Endodermal cell (in vitro differentiated cells): ENCODE data around the gene RNF20. TPM values are rescaled to one million over a fixed set of nuclear protein-coding genes. Genes with fewer than 3 reads are reported as not detected.

Source experiments
- DNase-seq: peaks from one replicate; pipeline ENCODE4 v3.0.0-alpha.2; 2017
- H3K27ac ChIP-seq: 2 replicates; pipeline ENCODE4 v1.5.1; 2013; ENCODE audit warnings: mild to moderate bottlenecking, low read depth, low read length, moderate library complexity
- H3K27me3 ChIP-seq: 2 replicates; pipeline ENCODE4 v1.6.1; 2013; ENCODE audit warnings: mild to moderate bottlenecking, low read length, moderate library complexity; ENCODE audit not compliant: insufficient read depth, control insufficient read depth, poor library complexity, severe bottlenecking
- H3K36me3 ChIP-seq: 2 replicates; pipeline ENCODE4 v1.7.0; 2013; ENCODE audit warnings: mild to moderate bottlenecking, low read length, moderate library complexity; ENCODE audit not compliant: control insufficient read depth, insufficient read depth
- H3K4me1 ChIP-seq: one replicate; pipeline ENCODE4 v1.7.0; 2013; ENCODE audit warnings: low read length; ENCODE audit not compliant: control insufficient read depth, insufficient read depth
- H3K4me3 ChIP-seq: 2 replicates; pipeline ENCODE4 v1.5.1; 2013; ENCODE audit warnings: mild to moderate bottlenecking, low read length, moderate library complexity
- H3K9ac ChIP-seq: 2 replicates; pipeline ENCODE4 v1.6.1; 2013; ENCODE audit warnings: mild to moderate bottlenecking, low read length, moderate library complexity; ENCODE audit not compliant: poor library complexity, severe bottlenecking; ENCODE audit errors: extremely low read depth
- H3K9me3 ChIP-seq: 2 replicates; pipeline ENCODE4 v1.6.1; 2013; ENCODE audit warnings: mild to moderate bottlenecking, low read length, moderate library complexity; ENCODE audit not compliant: control insufficient read depth
- H3K27ac Mint-ChIP-seq: 2 replicates; pipeline ENCODE4 v1.8.0; 2020; ENCODE audit warnings: mixed read lengths
- H3K27me3 Mint-ChIP-seq: 2 replicates; pipeline ENCODE4 v1.8.0; 2021; ENCODE audit warnings: mild to moderate bottlenecking, mixed read lengths; ENCODE audit not compliant: insufficient read depth
- H3K36me3 Mint-ChIP-seq: 2 replicates; pipeline ENCODE4 v1.8.0; 2020; ENCODE audit warnings: low read depth, mixed read lengths
- H3K4me1 Mint-ChIP-seq: 2 replicates; pipeline ENCODE4 v1.8.0; 2020; ENCODE audit warnings: mixed read lengths
- H3K4me3 Mint-ChIP-seq: 2 replicates; pipeline ENCODE4 v1.8.0; 2020; ENCODE audit warnings: mild to moderate bottlenecking, moderate library complexity, mixed read lengths
- H3K9me3 Mint-ChIP-seq: 2 replicates; pipeline ENCODE4 v1.8.0; 2020; ENCODE audit warnings: mild to moderate bottlenecking, mixed read lengths
- CTCF ChIP-seq: fragments of 200-600 bp; sonication (generic); conservative IDR thresholded peaks from 2 replicates; pipeline ENCODE4 v1.5.0; 2021; ENCODE audit warnings: antibody characterized with exemption, mild to moderate bottlenecking
- WGBS, 2 experiments: methylation state at CpG; one replicate each; pipeline versions ENCODE4 v1.1.5 to v1.1.7; 2013; ENCODE audit warnings: missing lambda C conversion rate in 2 of 2, mixed read lengths in 1 of 2; ENCODE audit not compliant: insufficient coverage in 1 of 2, insufficient read length in 1 of 2; 5-methylcytosine and 5-hydroxymethylcytosine counted together
- long read RNA-seq, 4 experiments: library from polyadenylated mRNA in 2 of 4; library from RNA in 1 of 4; library from capped mRNA in 1 of 4; stranded (forward) in 3 of 4; unstranded in 1 of 4; transcript quantifications; one replicate each; pipeline ENCODE4 v2.0.0, GENCODE V29; 2020 to 2021; ENCODE audit warnings: inconsistent platforms in 1 of 4
- polyA plus RNA-seq, 2 experiments: library from polyadenylated mRNA; stranded (reverse); fragments of 50-300 nt; gene quantifications; one replicate each; pipeline ENCODE4 v1.2.3, GENCODE V29; 2013
- total RNA-seq, 2 donors: library from RNA; stranded (reverse); fragmentation: NEBNext Ultra II Directional in 1 of 2; extraction: Animal tissue kit (Norgen Biotek cat#: 25700) in 1 of 2; gene quantifications; 2 replicates in 1 of 2; 3 replicates in 1 of 2; pipeline ENCODE4 v1.2.1, GENCODE V29; 2021

RNF20 gene, protein sequence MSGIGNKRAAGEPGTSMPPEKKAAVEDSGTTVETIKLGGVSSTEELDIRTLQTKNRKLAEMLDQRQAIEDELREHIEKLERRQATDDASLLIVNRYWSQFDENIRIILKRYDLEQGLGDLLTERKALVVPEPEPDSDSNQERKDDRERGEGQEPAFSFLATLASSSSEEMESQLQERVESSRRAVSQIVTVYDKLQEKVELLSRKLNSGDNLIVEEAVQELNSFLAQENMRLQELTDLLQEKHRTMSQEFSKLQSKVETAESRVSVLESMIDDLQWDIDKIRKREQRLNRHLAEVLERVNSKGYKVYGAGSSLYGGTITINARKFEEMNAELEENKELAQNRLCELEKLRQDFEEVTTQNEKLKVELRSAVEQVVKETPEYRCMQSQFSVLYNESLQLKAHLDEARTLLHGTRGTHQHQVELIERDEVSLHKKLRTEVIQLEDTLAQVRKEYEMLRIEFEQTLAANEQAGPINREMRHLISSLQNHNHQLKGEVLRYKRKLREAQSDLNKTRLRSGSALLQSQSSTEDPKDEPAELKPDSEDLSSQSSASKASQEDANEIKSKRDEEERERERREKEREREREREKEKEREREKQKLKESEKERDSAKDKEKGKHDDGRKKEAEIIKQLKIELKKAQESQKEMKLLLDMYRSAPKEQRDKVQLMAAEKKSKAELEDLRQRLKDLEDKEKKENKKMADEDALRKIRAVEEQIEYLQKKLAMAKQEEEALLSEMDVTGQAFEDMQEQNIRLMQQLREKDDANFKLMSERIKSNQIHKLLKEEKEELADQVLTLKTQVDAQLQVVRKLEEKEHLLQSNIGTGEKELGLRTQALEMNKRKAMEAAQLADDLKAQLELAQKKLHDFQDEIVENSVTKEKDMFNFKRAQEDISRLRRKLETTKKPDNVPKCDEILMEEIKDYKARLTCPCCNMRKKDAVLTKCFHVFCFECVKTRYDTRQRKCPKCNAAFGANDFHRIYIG
- 10 to 100 TPM; 45.4 to 58.4 TPM for total RNA-seq
- polyA plus RNA-seq (2013, experiment 1 of 2) = 39.5 TPM
- 34.2 TPM for polyA plus RNA-seq (2013, experiment 2 of 2)
- long read RNA-seq, experiment 1, partial matches to known transcripts = 19 of 19 reads
- long read RNA-seq, experiment 1, other reads (novel, unspliced or antisense) = 0 of 19 reads
- long read RNA-seq, experiment 2, transcript RNF20-202 (20 exons, 3,940 nt) = major isoform, 51 of 75 reads
- long read RNA-seq, experiment 2, partial matches to known transcripts = 16 of 75 reads
- long read RNA-seq, experiment 2, other reads (novel, unspliced or antisense) = 8 of 75 reads
- long read RNA-seq, experiment 3, transcript RNF20-202 (20 exons, 3,940 nt) = major isoform, 108 of 292 reads
- long read RNA-seq, experiment 3, partial matches to known transcripts = 162 of 292 reads
- long read RNA-seq, experiment 3, other reads (novel, unspliced or antisense) = 22 of 292 reads
- long read RNA-seq, experiment 4, partial matches to known transcripts = 24 of 27 reads
- long read RNA-seq, experiment 4, other reads (novel, unspliced or antisense) = 1 of 27 reads

GRCh38 chr9:101533334-101534204, at the start of gene RNF20:
Gene RNF20, plus strand, starts transcription at chr9:101533853. Its CDS starts 1,571 bp downstream, at chr9:101535424.
- Histone ChIP-seq H3K4me3 (peak within 1 kb of the TSS; percentile 100), H3K27me3 (no peaks in the 10 kb centered on the region), H3K27ac (peak within 1 kb of the TSS; percentile 91), H3K9me3 (no peaks in the 10 kb centered on the region), H3K4me1 (peaks cover 3% of the 10 kb centered on the region), H3K36me3 (peaks cover 29% of the 10 kb centered on the region), H3K9ac (peak within 1 kb of the TSS; percentile 89)
- H3K9me3 Mint-ChIP-seq = no peaks in the 10 kb centered on the region
- H3K27ac Mint-ChIP-seq = peak within 1 kb of the TSS; percentile 98
- no peaks in the 10 kb centered on the region for H3K27me3 Mint-ChIP-seq
- TF ChIP-seq CTCF = no peak
- H3K4me1 Mint-ChIP-seq = no peaks in the 10 kb centered on the region
- peak; percentile 99 for DNase-seq
- H3K4me3 Mint-ChIP-seq = peak within 1 kb of the TSS; percentile 76
- 0 to 1% methylated on average over 34 to 45 of the region's 45 CpGs for WGBS, 2 experiments
- peaks cover 10% of the 10 kb centered on the region for H3K36me3 Mint-ChIP-seq

DNA sequence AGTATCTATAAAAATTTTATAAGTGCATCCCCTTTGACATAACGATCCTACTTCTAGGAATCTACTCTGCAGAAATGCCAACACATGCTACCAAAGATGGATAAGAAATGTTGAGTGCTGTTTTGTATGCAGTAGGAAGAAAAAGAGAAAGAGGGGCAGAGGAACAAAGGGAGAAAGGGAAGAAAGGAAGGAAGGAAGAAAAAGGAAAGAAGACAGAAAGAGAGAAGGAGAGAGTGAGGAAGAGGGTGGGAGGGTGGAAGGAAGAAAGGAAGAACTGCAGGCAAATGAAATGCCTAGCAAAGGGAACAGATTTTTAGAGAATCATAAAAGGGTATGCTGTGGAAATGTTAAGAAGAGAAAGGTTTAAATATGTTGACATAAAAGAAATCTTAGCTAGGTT, 49.6 kb upstream of the RNF20 start:
- WGBS, 2 experiments = 83% methylated on average over 1 of the region's 1 CpG; no CpG with 5 or more reads in 1 of the 2 experiments
- no peak for DNase-seq
- Histone ChIP-seq H3K27me3 (peaks cover 29% of the 10 kb centered on the region), H3K9ac (no peak overlapping the region), H3K27ac (no peak overlapping the region), H3K36me3 (no peaks in the 10 kb centered on the region), H3K9me3 (no peaks in the 10 kb centered on the region), H3K4me3 (no peak overlapping the region), H3K4me1 (no peaks in the 10 kb centered on the region)
- no peak overlapping the region for H3K4me3 Mint-ChIP-seq
- no peak for TF ChIP-seq CTCF
- H3K4me1 Mint-ChIP-seq = peaks cover 7% of the 10 kb centered on the region
- peaks cover 24% of the 10 kb centered on the region for H3K27me3 Mint-ChIP-seq
- no peaks in the 10 kb centered on the region for H3K36me3 Mint-ChIP-seq
- H3K27ac Mint-ChIP-seq = no peak overlapping the region
- no peaks in the 10 kb centered on the region for H3K9me3 Mint-ChIP-seq
